ENCODE data around the gene MISFA.
A peak's percentile ranks its signal among the peaks of the same experiment; 100 is the strongest.
"Not testable (repeated sequence)": the region's sequence is repeated elsewhere in the genome, so short reads cannot be mapped to it uniquely, and the experiment has no call there.

Gene MISFA

GRCh38 chr11:18599739-18600230, at the start of gene MISFA:
Gene MISFA (plus strand): TSS chr11:18599789. CDS start chr11:18599929, 140 bp downstream.
- in situ Hi-C loops (cut with HindIII; ENCODE audit: low pct_unique_long_range_greater_than_20kb, low sequenced_read_pairs), result no loop called here
- TF ChIP-seq JUND (IDR thresholded peaks at IDR 0.05; ENCODE audit: low read depth), result no peak
- no peak for DNase-seq (ENCODE audit: low read depth in 1 of 2, low spot score in 1 of 2)

GRCh38 chr11:18563090-18563730, 36.4 kb upstream of the MISFA start:
- TF ChIP-seq JUND (IDR thresholded peaks at IDR 0.05; ENCODE audit: low read depth), result no peak
- DNase-seq (ENCODE audit: low read depth in 1 of 2, low spot score in 1 of 2), result no peak

GRCh38 chr11:18564149-18564548, 35.4 kb upstream of the MISFA start:
- in situ Hi-C loops (cut with HindIII; ENCODE audit: low pct_unique_long_range_greater_than_20kb, low sequenced_read_pairs), result no loop called here
- no peak for TF ChIP-seq JUND (IDR thresholded peaks at IDR 0.05; ENCODE audit: low read depth)
- DNase-seq (ENCODE audit: low read depth in 1 of 2, low spot score in 1 of 2), result no peak

More at GRCh38 chr11:18563090-18563730, 36.4 kb upstream of the MISFA start:
- in situ Hi-C loops (cut with HindIII; ENCODE audit: low pct_unique_long_range_greater_than_20kb, low sequenced_read_pairs), result no loop called here

- TF ChIP-seq JUND (IDR thresholded peaks at IDR 0.05; ENCODE audit: low read depth), result no peak
- in situ Hi-C loops (cut with HindIII; ENCODE audit: low pct_unique_long_range_greater_than_20kb, low sequenced_read_pairs), result no loop called here
- DNase-seq (ENCODE audit: low read depth in 1 of 2, low spot score in 1 of 2), result no peak
Measured at GRCh38 chr11:18566406-18566805, 33.2 kb upstream of the MISFA start.

- in situ Hi-C loops (cut with HindIII; ENCODE audit: low pct_unique_long_range_greater_than_20kb, low sequenced_read_pairs), result no loop called here
- TF ChIP-seq JUND (IDR thresholded peaks at IDR 0.05; ENCODE audit: low read depth), result no peak
- no peak for DNase-seq (ENCODE audit: low read depth in 1 of 2, low spot score in 1 of 2)
Measured at GRCh38 chr11:18567081-18567480, 32.5 kb upstream of the MISFA start.

- in situ Hi-C loops (cut with HindIII; ENCODE audit: low pct_unique_long_range_greater_than_20kb, low sequenced_read_pairs), result no loop called here
- TF ChIP-seq JUND (IDR thresholded peaks at IDR 0.05; ENCODE audit: low read depth), result no peak
- peak in 1 of 2 experiments; percentile 16 for DNase-seq (ENCODE audit: low read depth in 1 of 2, low spot score in 1 of 2)
Measured at GRCh38 chr11:18575361-18575760, 24.2 kb upstream of the MISFA start.

- DNase-seq (ENCODE audit: low read depth in 1 of 2, low spot score in 1 of 2), result peak in 1 of 2 experiments; percentile 91
- TF ChIP-seq JUND (IDR thresholded peaks at IDR 0.05; ENCODE audit: low read depth), result peak; percentile 57; the same call in 1 of the 2 replicates
- in situ Hi-C loops (cut with HindIII; ENCODE audit: low pct_unique_long_range_greater_than_20kb, low sequenced_read_pairs), result no loop called here
Measured at GRCh38 chr11:18578975-18579598, 20.5 kb upstream of the MISFA start.

- in situ Hi-C loops (cut with HindIII; ENCODE audit: low pct_unique_long_range_greater_than_20kb, low sequenced_read_pairs), result no loop called here
- no peak for DNase-seq (ENCODE audit: low read depth in 1 of 2, low spot score in 1 of 2)
- no peak for TF ChIP-seq JUND (IDR thresholded peaks at IDR 0.05; ENCODE audit: low read depth)
Measured at GRCh38 chr11:18580113-18580766, 19.3 kb upstream of the MISFA start.

GRCh38 chr11:18581825-18582224, 17.8 kb upstream of the MISFA start:
- TF ChIP-seq JUND (IDR thresholded peaks at IDR 0.05; ENCODE audit: low read depth), result no peak
- no peak for DNase-seq (ENCODE audit: low read depth in 1 of 2, low spot score in 1 of 2)
- in situ Hi-C loops (cut with HindIII; ENCODE audit: low pct_unique_long_range_greater_than_20kb, low sequenced_read_pairs), result no loop called here

GRCh38 chr11:18588297-18589252, 11.0 kb upstream of the MISFA start, which contains the start of gene UEVLD:
Gene UEVLD (minus strand): TSS chr11:18588734. CDS start chr11:18588654, 80 bp downstream.
- TF ChIP-seq JUND (IDR thresholded peaks at IDR 0.05; ENCODE audit: low read depth), result no peak
- in situ Hi-C loops (cut with HindIII; ENCODE audit: low pct_unique_long_range_greater_than_20kb, low sequenced_read_pairs), result no loop called here
- DNase-seq (ENCODE audit: low read depth in 1 of 2, low spot score in 1 of 2), result peak; percentile 78 to 90

GRCh38 chr11:18590571-18590970, 9.0 kb upstream of the MISFA start:
- no peak for DNase-seq (ENCODE audit: low read depth in 1 of 2, low spot score in 1 of 2)
- in situ Hi-C loops (cut with HindIII; ENCODE audit: low pct_unique_long_range_greater_than_20kb, low sequenced_read_pairs), result no loop called here

GRCh38 chr11:18594088-18594487, 5.5 kb upstream of the MISFA start:
- DNase-seq (ENCODE audit: low read depth in 1 of 2, low spot score in 1 of 2); in situ Hi-C loops (cut with HindIII; ENCODE audit: low pct_unique_long_range_greater_than_20kb, low sequenced_read_pairs): not testable (repeated sequence)

More at GRCh38 chr11:18590571-18590970, 9.0 kb upstream of the MISFA start:
- TF ChIP-seq JUND (IDR thresholded peaks at IDR 0.05; ENCODE audit: low read depth), result no peak

All from T47D (cell line).